Muscle layer of duodenum (tissue), 2 donors: Measurements from ENCODE around the gene PMIS2.

Experiments used
- H3K27ac ChIP-seq: one replicate; pipeline ENCODE4 v1.7.0; 2013; ENCODE audit warnings: mild to moderate bottlenecking, low read length
- H3K27me3 ChIP-seq: one replicate; pipeline ENCODE4 v1.7.0; 2013; ENCODE audit warnings: low read depth, mild to moderate bottlenecking, control low read depth, low read length
- H3K36me3 ChIP-seq, 2 donors: one replicate each; pipeline ENCODE4 v1.7.0; 2013; ENCODE audit warnings: low read length in 2 of 2, control low read depth in 1 of 2, mild to moderate bottlenecking in 1 of 2; ENCODE audit not compliant: insufficient read depth in 2 of 2, control insufficient read depth in 1 of 2
- H3K4me1 ChIP-seq, 2 donors: one replicate each; pipeline ENCODE4 v1.7.0; 2013; ENCODE audit warnings: low read length in 2 of 2, mild to moderate bottlenecking in 2 of 2, control low read depth in 1 of 2, moderate library complexity in 1 of 2; ENCODE audit not compliant: insufficient read depth in 2 of 2, control insufficient read depth in 1 of 2
- H3K4me3 ChIP-seq, 2 donors: one replicate each; pipeline ENCODE4 v1.7.0; 2013; ENCODE audit warnings: low read length in 2 of 2, low read depth in 1 of 2, mild to moderate bottlenecking in 1 of 2
- H3K9me3 ChIP-seq, 2 donors: one replicate each; pipeline ENCODE4 v1.7.0; 2013; ENCODE audit warnings: low read length in 2 of 2, control low read depth in 1 of 2, mild to moderate bottlenecking in 1 of 2; ENCODE audit not compliant: control insufficient read depth in 1 of 2
- donor health status: healthy.

PMIS2 gene

GRCh38 chr19:35549174-35549788, 36.7 kb upstream of the PMIS2 start:
- H3K4me1 ChIP-seq = peaks cover 11 to 22% of the 10 kb centered on the region in 2 donors
- no peaks in the 10 kb centered on the region for H3K9me3 ChIP-seq
- H3K36me3 ChIP-seq = peaks cover 0 to 17% of the 10 kb centered on the region in 2 donors
- no peak overlapping the region for H3K4me3 ChIP-seq
- H3K27me3 ChIP-seq = no peaks in the 10 kb centered on the region
- no peak overlapping the region for H3K27ac ChIP-seq

- peaks cover 0 to 17% of the 10 kb centered on the region in 2 donors for H3K36me3 ChIP-seq
- H3K27ac ChIP-seq = no peak overlapping the region
- H3K27me3 ChIP-seq = no peaks in the 10 kb centered on the region
- H3K4me1 ChIP-seq = peaks cover 8 to 15% of the 10 kb centered on the region in 2 donors
- no peaks in the 10 kb centered on the region for H3K9me3 ChIP-seq
- H3K4me3 ChIP-seq = no peak overlapping the region
Measured at GRCh38 chr19:35549879-35550523, 36.0 kb upstream of the PMIS2 start.

DNA sequence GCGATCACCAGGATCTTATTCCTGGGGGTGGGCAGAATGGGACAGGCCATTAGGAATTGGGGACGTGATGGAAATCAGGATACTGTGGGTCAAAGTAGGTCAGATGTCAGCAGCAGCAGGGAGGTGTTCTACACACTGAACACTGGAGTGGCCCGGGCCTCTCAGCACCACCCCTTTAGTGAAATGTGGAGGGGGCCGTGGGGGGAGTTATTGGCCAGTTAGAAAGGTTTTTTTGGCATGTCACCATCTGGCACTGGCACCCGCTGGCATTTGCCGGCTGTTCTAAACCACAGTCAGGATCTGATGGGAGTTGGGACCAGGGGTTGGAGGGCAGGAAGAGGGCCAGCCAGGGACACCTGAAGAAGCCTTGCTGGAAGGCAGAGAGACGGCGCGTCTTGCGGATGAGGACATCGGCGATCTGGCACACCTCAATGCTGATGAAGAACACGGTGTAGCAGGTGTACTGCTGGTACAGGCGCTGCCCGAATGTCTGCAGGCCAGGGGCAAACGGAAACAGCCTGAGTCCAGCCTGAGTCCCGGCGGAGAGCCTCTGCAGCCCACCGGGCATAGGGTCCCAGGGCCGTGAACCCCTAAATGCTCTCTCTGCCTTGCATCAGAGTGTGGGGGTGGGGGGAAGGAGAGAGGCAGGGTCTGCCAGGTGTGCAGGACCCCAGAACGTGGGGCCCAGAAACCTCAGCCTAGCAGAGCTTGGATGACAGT, 34.7 kb upstream of the PMIS2 start:
- H3K27ac ChIP-seq = no peak overlapping the region
- peaks cover 5 to 13% of the 10 kb centered on the region in 2 donors for H3K4me1 ChIP-seq
- no peaks in the 10 kb centered on the region for H3K9me3 ChIP-seq
- no peaks in the 10 kb centered on the region for H3K27me3 ChIP-seq
- H3K4me3 ChIP-seq = no peak overlapping the region
- peaks cover 0 to 17% of the 10 kb centered on the region in 2 donors for H3K36me3 ChIP-seq

DNA sequence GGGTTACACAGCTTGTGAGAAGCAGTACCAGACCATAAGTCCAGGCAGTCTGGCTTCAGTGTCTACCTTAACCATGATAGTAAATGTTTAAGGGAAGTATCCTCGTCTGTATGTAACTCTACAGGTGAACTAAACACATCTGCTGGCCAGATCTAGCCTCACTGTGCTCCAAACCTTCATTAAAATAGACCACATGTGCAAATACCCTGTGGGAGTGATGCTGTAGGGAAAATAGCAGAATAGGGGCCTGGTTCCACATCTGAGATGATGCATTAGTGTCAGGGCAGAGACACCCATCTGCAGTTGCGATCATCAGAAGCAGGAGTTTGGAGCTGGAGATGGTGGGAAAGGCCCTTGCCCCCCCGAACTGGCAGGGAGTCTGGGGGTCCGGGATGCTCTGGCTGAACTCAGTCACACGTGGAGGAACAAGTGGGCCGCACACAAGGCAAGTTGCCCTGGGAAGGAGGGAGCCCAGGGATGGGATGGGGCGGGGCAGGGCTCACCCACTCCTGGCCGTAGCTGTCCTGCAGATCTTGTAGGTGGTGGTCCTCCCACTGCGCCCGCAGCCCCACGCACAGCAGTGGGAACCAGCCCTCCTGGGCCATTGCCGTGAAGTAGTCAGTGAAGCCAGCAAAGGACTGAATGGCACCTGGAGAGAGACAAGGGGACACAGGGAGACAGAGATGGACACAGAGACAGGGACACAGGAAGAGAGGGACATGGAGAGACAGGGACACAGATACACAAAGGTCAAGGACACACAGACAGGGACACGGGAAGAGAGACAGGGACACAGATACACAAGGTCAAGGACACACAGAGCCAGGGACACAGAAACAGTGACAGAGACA, 33.2 kb upstream of the PMIS2 start:
- H3K27me3 ChIP-seq = no peaks in the 10 kb centered on the region
- peaks cover 0 to 8% of the 10 kb centered on the region in 2 donors for H3K36me3 ChIP-seq
- H3K4me1 ChIP-seq = peaks cover 0 to under 1% of the 10 kb centered on the region in 2 donors
- no peak overlapping the region for H3K27ac ChIP-seq
- no peak overlapping the region for H3K4me3 ChIP-seq
- H3K9me3 ChIP-seq = no peaks in the 10 kb centered on the region

GRCh38 chr19:35553385-35554000, 32.5 kb upstream of the PMIS2 start:
- Histone ChIP-seq H3K27ac (no peak overlapping the region), H3K4me3 (no peak overlapping the region), H3K9me3 (no peaks in the 10 kb centered on the region), H3K27me3 (peaks cover 2% of the 10 kb centered on the region), H3K4me1 (peaks cover 0 to 8% of the 10 kb centered on the region in 2 donors), H3K36me3 (peaks cover 0 to 8% of the 10 kb centered on the region in 2 donors)

- H3K9me3 ChIP-seq = no peaks in the 10 kb centered on the region
- H3K27me3 ChIP-seq = peaks cover 8% of the 10 kb centered on the region
- H3K27ac ChIP-seq = no peak overlapping the region
- H3K4me3 ChIP-seq = no peak overlapping the region
- peaks cover 0 to 8% of the 10 kb centered on the region in 2 donors for H3K36me3 ChIP-seq
- peaks cover 0 to 8% of the 10 kb centered on the region in 2 donors for H3K4me1 ChIP-seq
Measured at GRCh38 chr19:35554076-35554475, 31.9 kb upstream of the PMIS2 start.

GRCh38 chr19:35555301-35556005, 30.5 kb upstream of the PMIS2 start:
- H3K36me3 ChIP-seq = peaks cover 0 to 8% of the 10 kb centered on the region in 2 donors
- H3K27ac ChIP-seq = no peak overlapping the region
- H3K4me1 ChIP-seq = peaks cover 0 to 8% of the 10 kb centered on the region in 2 donors
- no peaks in the 10 kb centered on the region for H3K9me3 ChIP-seq
- peaks cover 13% of the 10 kb centered on the region for H3K27me3 ChIP-seq
- no peak overlapping the region for H3K4me3 ChIP-seq

DNA sequence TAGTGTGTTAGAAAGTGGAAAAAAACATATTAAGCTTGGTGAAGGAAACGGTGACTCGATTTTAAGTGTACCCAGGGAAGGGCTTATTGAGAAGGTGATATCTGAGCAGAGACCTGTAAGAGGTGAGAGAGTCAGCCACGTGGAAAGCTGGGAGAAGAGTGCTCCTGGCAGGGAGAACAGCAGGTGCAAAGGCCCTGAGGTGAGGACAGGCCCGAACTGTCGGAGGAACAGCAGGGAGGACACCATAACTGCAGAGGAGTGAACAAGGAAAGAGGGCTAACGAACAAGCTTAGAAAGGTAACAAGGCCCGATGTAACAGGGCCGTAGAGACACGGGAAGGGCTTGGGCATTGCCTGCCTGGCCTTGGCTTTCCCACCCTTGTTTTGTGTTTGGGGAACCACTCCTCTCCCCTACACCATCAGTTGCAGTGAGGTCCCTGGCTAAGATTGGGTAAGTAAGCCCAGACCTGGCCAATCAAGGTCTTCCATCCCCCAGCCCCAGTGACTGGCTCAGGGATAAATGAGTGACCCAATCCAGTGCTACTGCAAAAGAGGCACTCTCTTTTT, 29.9 kb upstream of the PMIS2 start:
- Histone ChIP-seq H3K27me3 (peaks cover 13% of the 10 kb centered on the region), H3K9me3 (no peaks in the 10 kb centered on the region), H3K4me3 (no peak overlapping the region), H3K4me1 (peaks cover 0 to 8% of the 10 kb centered on the region in 2 donors), H3K27ac (no peak overlapping the region), H3K36me3 (peaks cover 0 to 3% of the 10 kb centered on the region in 2 donors)

DNA sequence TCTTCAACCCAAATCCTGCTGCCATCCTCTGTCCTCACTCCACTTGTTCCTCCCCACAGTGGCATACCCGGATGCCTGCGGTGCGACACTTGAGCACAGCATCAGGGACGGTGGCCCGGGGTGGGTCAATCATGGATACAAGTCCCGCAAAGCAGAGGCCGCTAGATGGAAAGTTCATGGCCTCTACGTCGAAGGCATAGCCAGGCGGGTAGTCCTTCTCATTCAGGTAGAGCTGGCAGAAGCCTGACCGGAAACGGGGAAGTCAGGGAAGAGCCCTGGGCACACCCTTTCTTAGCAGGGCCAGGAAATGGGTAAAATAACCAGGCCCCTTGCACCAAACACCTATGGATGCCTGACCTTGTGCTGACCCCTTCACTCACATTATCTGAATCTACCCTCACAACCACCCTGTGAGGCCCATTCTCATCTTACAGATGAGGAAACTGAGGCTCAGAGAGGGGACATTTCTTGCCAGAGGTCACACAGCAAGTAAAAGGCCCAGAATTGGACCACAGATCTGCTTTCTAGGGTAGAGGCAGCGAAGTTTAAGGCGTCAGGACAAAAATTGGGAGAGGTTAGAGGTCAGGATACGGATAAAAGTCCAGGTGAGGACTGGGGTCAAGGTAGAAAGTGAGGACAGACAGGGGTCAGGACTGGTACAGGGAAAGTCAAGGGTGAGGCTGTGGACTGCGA, 29.0 kb upstream of the PMIS2 start:
- no peak overlapping the region for H3K27ac ChIP-seq
- peaks cover 13% of the 10 kb centered on the region for H3K27me3 ChIP-seq
- peaks cover 0 to 8% of the 10 kb centered on the region in 2 donors for H3K4me1 ChIP-seq
- no peaks in the 10 kb centered on the region for H3K36me3 ChIP-seq
- no peak overlapping the region for H3K4me3 ChIP-seq
- H3K9me3 ChIP-seq = no peaks in the 10 kb centered on the region
